SK-N-SH treated with all-trans-retinoic acid at 6 μM for 48 hours (cell line): ENCODE data around the gene PCDH9.

ENCODE experiments used
- PATZ1 ChIP-seq: fragments of 250-450 bp; sonication (Bioruptor Pico); IDR thresholded peaks from 2 replicates; pipeline ENCODE4 v1.8.0; 2020; ENCODE audit warnings: mild to moderate bottlenecking, moderate library complexity, borderline replicate concordance
- TOX ChIP-seq: fragments of 250-450 bp; sonication (Bioruptor Pico); IDR thresholded peaks from 2 replicates; pipeline ENCODE4 v1.8.0; 2021; ENCODE audit warnings: mild to moderate bottlenecking, moderate library complexity, borderline replicate concordance

GRCh38 chr13:67143544-67144115 lies 86.5 kb downstream of the PCDH9 start:
- no peak for TF ChIP-seq PATZ1 (CRISPR knock-in tag)
- TF ChIP-seq TOX (CRISPR knock-in tag), result no peak
